ENCODE data around the gene CHRNA4. TPM values are rescaled to one million over a fixed set of nuclear protein-coding genes. Genes with fewer than 3 reads are reported as not detected.

The CHRNA4 gene
- total RNA-seq, 2 donors from 2014 or later: 0.46 TPM; not detected in 1

GRCh38 chr20:63379296-63379695 is 18.1 kb upstream of the CHRNA4 start:
- WGBS, 2 experiments (ENCODE audit: insufficient coverage in 1 of 2, insufficient read length in 1 of 2): 91 to 92% methylated on average over 5 to 11 of the region's 11 CpGs
- Histone ChIP-seq H3K27me3 (ENCODE audit: control insufficient read depth, insufficient read depth, low read length, poor library complexity, severe bottlenecking) (no peaks in the 10 kb centered on the region), H3K27ac (ENCODE audit: low read depth, low read length) (peak overlapping the region; percentile 97), H3K9ac (ENCODE audit: extremely low read depth, low read length, poor library complexity, severe bottlenecking) (no peak overlapping the region), H3K9me3 (ENCODE audit: control insufficient read depth, low read length) (no peaks in the 10 kb centered on the region), H3K4me1 (ENCODE audit: control insufficient read depth, insufficient read depth, low read length) (no peaks in the 10 kb centered on the region), H3K36me3 (ENCODE audit: control insufficient read depth, insufficient read depth, low read length) (no peaks in the 10 kb centered on the region), H3K4me3 (ENCODE audit: low read length) (no peak overlapping the region)
- Mint-ChIP-seq H3K4me1 (peaks cover 2% of the 10 kb centered on the region), H3K9me3 (peaks cover under 1% of the 10 kb centered on the region), H3K27ac (no peak overlapping the region), H3K36me3 (ENCODE audit: low read depth) (no peaks in the 10 kb centered on the region), H3K27me3 (ENCODE audit: insufficient read depth) (no peaks in the 10 kb centered on the region), H3K4me3 (no peak overlapping the region)
- TF ChIP-seq CTCF (conservative IDR thresholded peaks at IDR 0.05): no peak
- DNase-seq: no peak

GRCh38 chr20:63378626-63379025 is 17.5 kb upstream of the CHRNA4 start:
- Histone ChIP-seq H3K9me3 (ENCODE audit: control insufficient read depth, low read length) (no peaks in the 10 kb centered on the region), H3K9ac (ENCODE audit: extremely low read depth, low read length, poor library complexity, severe bottlenecking) (no peak overlapping the region), H3K4me3 (ENCODE audit: low read length) (no peak overlapping the region), H3K27ac (ENCODE audit: low read depth, low read length) (peak overlapping the region; percentile 97), H3K27me3 (ENCODE audit: control insufficient read depth, insufficient read depth, low read length, poor library complexity, severe bottlenecking) (no peaks in the 10 kb centered on the region), H3K36me3 (ENCODE audit: control insufficient read depth, insufficient read depth, low read length) (no peaks in the 10 kb centered on the region), H3K4me1 (ENCODE audit: control insufficient read depth, insufficient read depth, low read length) (no peaks in the 10 kb centered on the region)
- WGBS, 2 experiments (ENCODE audit: insufficient coverage in 1 of 2, insufficient read length in 1 of 2): 69 to 80% methylated on average over 10 to 12 of the region's 12 CpGs
- no peaks in the 10 kb centered on the region for H3K9me3 Mint-ChIP-seq
- peak; percentile 50 for TF ChIP-seq CTCF (conservative IDR thresholded peaks at IDR 0.05)
- H3K36me3 Mint-ChIP-seq (ENCODE audit: low read depth): no peaks in the 10 kb centered on the region
- H3K27ac Mint-ChIP-seq: no peak overlapping the region
- no peaks in the 10 kb centered on the region for H3K27me3 Mint-ChIP-seq (ENCODE audit: insufficient read depth)
- H3K4me3 Mint-ChIP-seq: no peak overlapping the region
- DNase-seq: peak; percentile 79
- H3K4me1 Mint-ChIP-seq: peaks cover 2% of the 10 kb centered on the region

- no peak overlapping the region for H3K9ac ChIP-seq (ENCODE audit: extremely low read depth, low read length, poor library complexity, severe bottlenecking)
- Mint-ChIP-seq H3K27me3 (ENCODE audit: insufficient read depth) (no peaks in the 10 kb centered on the region), H3K9me3 (no peaks in the 10 kb centered on the region), H3K4me3 (no peak overlapping the region), H3K36me3 (ENCODE audit: low read depth) (no peaks in the 10 kb centered on the region), H3K4me1 (peaks cover 2% of the 10 kb centered on the region), H3K27ac (no peak overlapping the region)
- H3K4me3 ChIP-seq (ENCODE audit: low read length): no peak overlapping the region
- DNase-seq: no peak
- H3K27ac ChIP-seq (ENCODE audit: low read depth, low read length): peak overlapping the region; percentile 97
- no peaks in the 10 kb centered on the region for H3K4me1 ChIP-seq (ENCODE audit: control insufficient read depth, insufficient read depth, low read length)
- no peak for TF ChIP-seq CTCF (conservative IDR thresholded peaks at IDR 0.05)
- no peaks in the 10 kb centered on the region for H3K27me3 ChIP-seq (ENCODE audit: control insufficient read depth, insufficient read depth, low read length, poor library complexity, severe bottlenecking)
- H3K36me3 ChIP-seq (ENCODE audit: control insufficient read depth, insufficient read depth, low read length): no peaks in the 10 kb centered on the region
- H3K9me3 ChIP-seq (ENCODE audit: control insufficient read depth, low read length): no peaks in the 10 kb centered on the region
- 52 to 69% methylated on average over 15 of the region's 15 CpGs for WGBS, 2 experiments (ENCODE audit: insufficient coverage in 1 of 2, insufficient read length in 1 of 2)
Measured at GRCh38 chr20:63377951-63378381, 16.8 kb upstream of the CHRNA4 start.
